ENCODE results near the gene FBXW4.

Gene FBXW4

DNA sequence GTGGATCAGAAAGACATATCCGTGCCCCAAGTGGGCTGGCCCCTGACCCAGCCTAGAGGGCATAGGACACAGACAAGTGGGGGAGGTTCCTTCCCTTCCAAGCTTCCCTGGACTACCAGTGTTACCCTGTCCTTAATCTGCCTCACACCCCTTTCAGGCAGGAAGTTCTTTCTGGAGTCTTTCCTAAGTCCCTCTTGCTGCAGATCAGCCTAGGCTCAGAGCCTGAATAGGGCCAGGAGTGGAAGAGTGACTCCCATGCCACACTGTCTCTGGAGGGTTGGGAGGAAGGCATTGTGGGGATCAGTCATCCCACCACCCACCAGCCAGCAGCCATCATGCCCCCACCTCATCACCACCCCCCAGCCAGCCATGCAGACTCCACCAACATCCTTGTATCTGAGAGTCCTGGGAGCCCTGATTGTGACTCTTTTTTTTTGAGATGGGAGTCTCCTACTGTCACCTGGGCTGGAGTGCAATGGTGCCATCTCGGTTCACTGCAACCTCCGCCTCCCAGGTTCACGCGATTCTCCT is 129.5 kb downstream of the FBXW4 start:
- no peak for DNase-seq

GRCh38 chr10:101564490-101564991 is 130.4 kb downstream of the FBXW4 start:
- DNase-seq = no peak

DNA sequence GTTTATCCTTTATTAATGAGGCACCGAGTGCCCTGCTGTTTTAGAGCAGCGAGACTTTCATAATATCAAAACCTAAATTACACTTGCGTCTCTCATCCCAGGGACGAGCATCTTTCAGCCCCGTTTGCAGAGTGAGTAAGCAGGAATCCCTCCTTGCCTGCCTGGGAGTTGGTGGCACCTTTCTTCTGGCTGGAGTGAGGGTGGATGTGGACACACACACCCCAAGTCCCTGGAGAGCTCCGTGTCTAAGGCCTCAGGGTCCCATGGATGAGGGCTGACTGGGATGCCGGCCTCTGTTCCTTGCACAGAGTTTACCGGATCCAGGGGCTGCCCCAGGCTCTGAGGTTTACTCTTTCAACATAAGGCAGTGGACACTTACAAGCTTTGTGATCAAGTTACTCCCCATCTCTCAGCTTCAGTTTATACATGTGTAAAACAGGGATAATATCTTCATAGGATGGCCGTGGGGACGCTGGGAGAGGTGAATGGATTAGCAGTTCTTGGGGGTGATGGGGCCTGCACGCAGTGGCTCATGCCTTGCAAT is 131.4 kb downstream of the FBXW4 start:
- DNase-seq = no peak

GRCh38 chr10:101563007-101563406 is 132.0 kb downstream of the FBXW4 start:
- no peak for DNase-seq

- no peak for DNase-seq
Measured at GRCh38 chr10:101562231-101562630, 132.7 kb downstream of the FBXW4 start.

- DNase-seq = no peak
Measured at GRCh38 chr10:101561068-101561915, 133.7 kb downstream of the FBXW4 start.
